Astrocyte (in vitro differentiated cells and primary cell): ENCODE data around the gene UBFD1. TPM values are rescaled to one million over a fixed set of nuclear protein-coding genes. Genes with fewer than 3 reads are reported as not detected.

Source experiments
- DNase-seq: peaks from one replicate; pipeline ENCODE4 v3.0.0-alpha.2; 2010; ENCODE audit warnings: low read depth
- FAIRE-seq: peaks from 2 replicates; lab custom pipeline; 2011; peaks lifted over from hg19 to GRCh38; lab: Jason Lieb, UNC
- H2AFZ ChIP-seq: 2 replicates; pipeline ENCODE4 v1.6.0; 2012; ENCODE audit warnings: low read depth, low read length, inconsistent platforms
- H3K27ac ChIP-seq: 2 replicates; pipeline ENCODE4 v1.5.1; 2011; ENCODE audit warnings: low read depth, low read length, inconsistent platforms
- H3K27me3 ChIP-seq: 2 replicates; pipeline ENCODE4 v1.6.0; 2011; ENCODE audit warnings: low read length, inconsistent platforms; ENCODE audit not compliant: insufficient read depth
- H3K36me3 ChIP-seq: 2 replicates; pipeline ENCODE4 v1.5.1; 2011; ENCODE audit warnings: low read length, inconsistent platforms; ENCODE audit not compliant: insufficient read depth
- H3K4me1 ChIP-seq: 2 replicates; pipeline ENCODE4 v1.5.1; 2011; ENCODE audit warnings: low read length, inconsistent platforms; ENCODE audit not compliant: insufficient read depth
- H3K4me2 ChIP-seq: 2 replicates; pipeline ENCODE4 v1.6.0; 2012; ENCODE audit warnings: low read length, inconsistent platforms
- H3K4me3 ChIP-seq: 2 replicates; pipeline ENCODE4 v1.5.1; 2011; ENCODE audit warnings: low read depth, mild to moderate bottlenecking, low read length, inconsistent platforms; ENCODE audit not compliant: insufficient read depth
- H3K79me2 ChIP-seq: 2 replicates; pipeline ENCODE4 v1.6.0; 2012; ENCODE audit warnings: mild to moderate bottlenecking, low read length, inconsistent platforms; ENCODE audit not compliant: insufficient read depth
- H3K9ac ChIP-seq: 2 replicates; pipeline ENCODE4 v1.6.0; 2012; ENCODE audit warnings: mild to moderate bottlenecking, low read length, inconsistent platforms
- H3K9me3 ChIP-seq: 2 replicates; pipeline ENCODE4 v1.5.1; 2012; ENCODE audit warnings: low read depth, mild to moderate bottlenecking, low read length, inconsistent platforms; ENCODE audit not compliant: insufficient read depth
- H4K20me1 ChIP-seq: 2 replicates; pipeline ENCODE4 v1.6.0; 2012; ENCODE audit warnings: low read length, inconsistent platforms; ENCODE audit not compliant: insufficient read depth
- H3K27ac Mint-ChIP-seq: one replicate; pipeline ENCODE4 v1.8.0; 2021; ENCODE audit warnings: mild to moderate bottlenecking, mixed read lengths; ENCODE audit not compliant: unreplicated experiment
- H3K27me3 Mint-ChIP-seq: one replicate; pipeline ENCODE4 v1.8.0; 2021; ENCODE audit warnings: low read depth, mixed read lengths; ENCODE audit not compliant: unreplicated experiment
- H3K36me3 Mint-ChIP-seq: one replicate; pipeline ENCODE4 v1.8.0; 2021; ENCODE audit warnings: low read depth, mixed read lengths; ENCODE audit not compliant: unreplicated experiment
- H3K4me1 Mint-ChIP-seq: one replicate; pipeline ENCODE4 v1.8.0; 2021; ENCODE audit warnings: low read depth, mixed read lengths; ENCODE audit not compliant: unreplicated experiment
- H3K4me3 Mint-ChIP-seq: one replicate; pipeline ENCODE4 v1.8.0; 2021; ENCODE audit warnings: mild to moderate bottlenecking, moderate library complexity, mixed read lengths; ENCODE audit not compliant: unreplicated experiment
- H3K9me3 Mint-ChIP-seq: one replicate; pipeline ENCODE4 v1.8.0; 2021; ENCODE audit warnings: mild to moderate bottlenecking, mixed read lengths; ENCODE audit not compliant: unreplicated experiment
- CTCF ChIP-seq: IDR thresholded peaks from 2 replicates; pipeline ENCODE4 v1.5.1; 2011; ENCODE audit warnings: low read depth, mild to moderate bottlenecking, inconsistent platforms, low read length, moderate library complexity; ENCODE audit not compliant: insufficient read depth
- EZH2 ChIP-seq: IDR thresholded peaks from 2 replicates; pipeline ENCODE4 v1.6.1; 2012; ENCODE audit warnings: mild to moderate bottlenecking, low read length, inconsistent platforms; ENCODE audit not compliant: insufficient read depth
- total RNA-seq: library from RNA; stranded (reverse); gene quantifications from 2 replicates; pipeline ENCODE4 v1.2.1, GENCODE V29; 2021

The UBFD1 gene
- total RNA-seq, 1 donor from 2014 or later, result 146 TPM

- Histone ChIP-seq H3K27me3 (no peaks in the 10 kb centered on the region), H3K36me3 (peaks cover 8% of the 10 kb centered on the region), H4K20me1 (peaks cover 3% of the 10 kb centered on the region), H3K4me3 (no peak overlapping the region), H3K4me2 (no peak overlapping the region), H3K27ac (no peak overlapping the region), H3K4me1 (no peaks in the 10 kb centered on the region), H3K9me3 (no peaks in the 10 kb centered on the region), H3K79me2 (no peaks in the 10 kb centered on the region), H2AFZ (no peak overlapping the region), H3K9ac (no peak overlapping the region)
- no peak for FAIRE-seq
- Mint-ChIP-seq H3K4me3 (no peak overlapping the region), H3K36me3 (peaks cover 16% of the 10 kb centered on the region), H3K9me3 (no peaks in the 10 kb centered on the region), H3K4me1 (no peaks in the 10 kb centered on the region), H3K27ac (no peak overlapping the region), H3K27me3 (no peaks in the 10 kb centered on the region)
- no peak for DNase-seq
- no peak for TF ChIP-seq CTCF
- TF ChIP-seq EZH2, result no peak
These were observed 41.6 kb upstream of the UBFD1 start for GRCh38 chr16:23515881-23516280.

GRCh38 chr16:23516366-23517137, 41.0 kb upstream of the UBFD1 start:
- TF ChIP-seq CTCF (no peak), EZH2 (no peak)
- H3K9me3 Mint-ChIP-seq, result no peaks in the 10 kb centered on the region
- Histone ChIP-seq H3K79me2 (no peaks in the 10 kb centered on the region), H3K4me2 (no peak overlapping the region), H3K4me1 (no peaks in the 10 kb centered on the region), H3K27ac (no peak overlapping the region), H3K9ac (no peak overlapping the region), H3K4me3 (no peak overlapping the region), H3K27me3 (no peaks in the 10 kb centered on the region), H2AFZ (no peak overlapping the region), H3K36me3 (peaks cover 8% of the 10 kb centered on the region), H3K9me3 (no peaks in the 10 kb centered on the region), H4K20me1 (peaks cover 3% of the 10 kb centered on the region)
- no peaks in the 10 kb centered on the region for H3K27me3 Mint-ChIP-seq
- DNase-seq, result no peak
- no peak for FAIRE-seq
- H3K27ac Mint-ChIP-seq, result no peak overlapping the region
- H3K4me3 Mint-ChIP-seq, result no peak overlapping the region
- no peaks in the 10 kb centered on the region for H3K4me1 Mint-ChIP-seq
- H3K36me3 Mint-ChIP-seq, result peaks cover 16% of the 10 kb centered on the region

GRCh38 chr16:23518435-23518891, 39.1 kb upstream of the UBFD1 start:
- Histone ChIP-seq H3K4me2 (no peak overlapping the region), H3K36me3 (peaks cover 16% of the 10 kb centered on the region), H3K9ac (no peak overlapping the region), H3K27ac (no peak overlapping the region), H3K9me3 (no peaks in the 10 kb centered on the region), H3K27me3 (no peaks in the 10 kb centered on the region), H3K4me1 (no peaks in the 10 kb centered on the region), H2AFZ (no peak overlapping the region), H3K79me2 (no peaks in the 10 kb centered on the region), H3K4me3 (no peak overlapping the region), H4K20me1 (peaks cover 3% of the 10 kb centered on the region)
- Mint-ChIP-seq H3K36me3 (peaks cover 30% of the 10 kb centered on the region), H3K27ac (no peak overlapping the region), H3K4me1 (no peaks in the 10 kb centered on the region), H3K27me3 (no peaks in the 10 kb centered on the region), H3K4me3 (no peak overlapping the region), H3K9me3 (no peaks in the 10 kb centered on the region)
- DNase-seq, result no peak
- no peak for FAIRE-seq
- TF ChIP-seq EZH2 (no peak), CTCF (no peak)
